HG02885 (cell line): ENCODE measurements around the gene BAIAP3.
"Not testable (repeated sequence)": the region's sequence is repeated elsewhere in the genome, so short reads cannot be mapped to it uniquely, and the experiment has no call there.

Experiments used
- ATAC-seq: cut with Tn5 transposase; IDR thresholded peaks from one replicate; pipeline ENCODE4 v1.9.1; 2021; ENCODE audit warnings: mild to moderate bottlenecking; ENCODE audit not compliant: unreplicated experiment, poor library complexity

Gene BAIAP3

DNA sequence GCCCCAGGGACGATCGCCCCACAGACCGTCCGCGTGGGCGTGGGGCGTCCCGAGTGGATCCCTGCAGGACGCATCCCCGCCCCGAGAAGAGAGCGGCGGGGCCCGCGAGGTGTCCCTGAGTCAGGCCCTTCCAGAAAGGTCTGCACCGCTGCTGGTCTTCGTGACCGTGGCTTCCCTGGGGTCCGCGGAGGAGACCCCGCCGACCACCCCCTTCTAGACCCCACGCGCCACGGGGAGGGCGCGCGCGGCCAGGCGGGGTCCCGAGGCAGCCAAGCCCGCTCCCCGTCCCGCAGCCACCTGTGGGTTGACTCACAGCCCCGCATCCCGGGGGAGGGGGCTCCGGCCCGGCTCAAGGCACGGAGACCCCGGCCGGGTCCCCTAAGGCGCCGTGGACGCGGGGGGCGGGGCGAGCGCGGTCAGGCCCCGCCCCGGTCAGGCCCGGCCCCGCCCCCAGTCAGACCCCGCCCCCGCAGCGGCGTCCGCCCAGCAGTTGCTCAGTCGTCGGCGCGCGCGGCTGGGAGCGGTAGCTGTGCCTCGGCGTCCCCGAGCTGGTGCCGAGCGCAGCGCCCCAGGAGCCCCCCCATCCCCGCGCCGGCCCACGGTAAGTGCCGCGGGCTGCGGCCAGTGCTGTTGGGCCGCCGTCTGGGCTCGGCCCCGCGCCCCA lies at the start of gene BAIAP3:
BAIAP3 (plus strand) TSS at position 497 of the 664 bp plus-strand sequence. CDS start 4,905 bp downstream, outside the sequence.
- peak; percentile 37 for ATAC-seq

- ATAC-seq = no peak
Measured at GRCh38 chr16:1283996-1284616, 49.3 kb upstream of the BAIAP3 start.

DNA sequence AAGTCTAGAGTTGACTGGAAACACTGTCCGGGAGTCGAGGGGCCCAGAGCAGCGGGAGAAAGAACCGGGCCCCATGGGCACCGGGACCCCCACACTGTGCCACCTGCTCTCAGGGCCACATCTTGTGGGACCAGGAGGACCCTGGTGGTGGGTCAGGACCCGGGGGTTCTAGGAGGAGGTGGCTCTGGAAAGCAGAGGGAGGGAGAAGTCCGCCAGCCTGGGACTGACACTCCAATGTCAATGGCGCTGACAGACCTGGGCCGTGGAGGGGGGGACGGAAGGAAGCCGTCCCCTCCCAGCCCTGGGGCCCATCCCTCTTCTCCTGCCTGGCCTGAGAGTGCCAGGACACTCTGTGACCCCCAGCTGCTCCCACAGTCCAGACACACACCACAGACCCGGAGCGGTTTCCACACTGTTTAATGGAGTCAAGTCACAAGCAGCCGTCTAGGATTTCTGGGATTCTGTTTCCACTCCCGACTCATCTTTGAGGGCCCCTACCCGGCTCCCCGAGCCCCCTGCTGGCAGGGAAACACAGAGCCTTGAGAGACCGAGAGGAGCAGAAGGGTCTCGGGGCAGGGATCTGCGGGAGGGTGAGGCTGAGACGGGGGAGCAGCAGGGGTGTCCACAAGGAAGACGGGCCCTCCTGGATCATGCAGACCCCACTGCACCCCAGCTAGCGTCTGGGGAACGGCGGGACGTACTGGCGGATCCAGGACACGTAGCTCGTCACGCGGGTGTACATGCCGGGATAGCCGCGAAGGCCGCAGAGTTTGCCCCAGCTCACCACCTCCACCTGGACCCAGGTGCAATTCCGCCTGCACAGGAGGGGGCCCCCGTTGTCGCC lies 47.6 kb upstream of the BAIAP3 start:
- no peak for ATAC-seq

- ATAC-seq = no peak
Measured at GRCh38 chr16:1286513-1287094, 46.8 kb upstream of the BAIAP3 start.

DNA sequence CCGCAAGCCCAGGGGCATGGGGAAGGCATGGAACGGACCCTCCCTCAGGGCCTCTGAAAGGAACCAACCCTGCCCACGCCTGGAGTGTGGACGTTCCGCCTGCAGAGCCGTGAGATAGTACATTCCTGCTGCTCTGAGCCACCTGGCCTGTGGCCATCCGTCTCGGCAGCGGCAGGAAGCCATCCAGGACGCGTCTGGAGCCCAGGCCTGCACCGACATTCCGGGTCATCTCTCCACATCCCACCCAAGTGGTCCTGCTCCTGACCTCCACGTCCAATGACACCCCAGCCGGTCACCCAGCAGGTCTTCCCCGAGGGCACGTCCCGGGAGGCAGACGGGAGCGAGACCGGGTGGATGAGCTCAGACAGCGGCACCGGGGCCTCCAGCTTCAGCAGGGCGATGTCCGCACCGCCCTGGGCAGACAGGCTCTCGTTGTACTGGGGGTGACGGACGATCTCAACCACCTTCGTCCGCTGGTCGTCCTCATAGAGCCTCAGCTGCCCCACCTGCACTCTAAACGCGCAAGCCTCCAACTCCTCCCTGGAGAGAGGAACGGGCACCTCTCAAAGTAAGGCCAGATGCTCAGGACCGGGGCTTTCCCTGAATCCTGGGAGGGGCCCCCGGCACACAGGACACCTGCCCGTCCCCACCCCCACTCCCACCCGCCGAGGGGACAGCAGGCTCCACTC lies 45.3 kb upstream of the BAIAP3 start:
- ATAC-seq = no peak

DNA sequence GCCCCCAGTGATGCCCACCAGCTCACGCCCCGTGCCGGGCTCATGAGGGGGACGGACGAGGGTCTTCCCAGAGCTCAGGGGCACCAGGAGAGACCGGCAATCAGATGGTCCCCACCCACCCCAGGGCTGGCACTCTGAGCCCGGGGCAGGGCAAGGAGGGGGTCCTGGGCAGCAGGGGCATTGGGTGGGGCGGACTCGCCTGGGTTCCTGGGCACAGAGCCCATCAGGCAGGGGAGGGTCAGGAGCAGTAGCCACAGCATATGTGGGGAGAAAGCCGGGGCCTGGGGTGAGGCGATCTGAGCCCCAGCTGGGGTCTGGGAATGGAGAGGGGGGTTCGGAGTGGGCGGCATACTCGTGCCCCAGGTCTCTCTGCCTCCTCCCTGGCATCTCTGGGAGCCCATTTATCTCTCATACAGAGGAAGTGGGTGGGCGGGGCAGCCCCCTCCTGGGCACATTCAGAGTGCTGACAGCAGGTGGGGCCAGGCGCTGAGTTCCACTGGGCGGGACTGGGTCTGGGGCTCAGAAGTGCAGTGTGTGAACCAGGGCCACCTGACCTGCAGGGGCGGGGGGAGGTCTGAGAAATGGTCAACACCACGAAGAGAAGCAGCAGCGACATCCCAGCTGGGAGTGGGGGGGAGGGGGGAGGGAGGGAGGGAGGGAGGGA lies 44.5 kb upstream of the BAIAP3 start:
- ATAC-seq = no peak

DNA sequence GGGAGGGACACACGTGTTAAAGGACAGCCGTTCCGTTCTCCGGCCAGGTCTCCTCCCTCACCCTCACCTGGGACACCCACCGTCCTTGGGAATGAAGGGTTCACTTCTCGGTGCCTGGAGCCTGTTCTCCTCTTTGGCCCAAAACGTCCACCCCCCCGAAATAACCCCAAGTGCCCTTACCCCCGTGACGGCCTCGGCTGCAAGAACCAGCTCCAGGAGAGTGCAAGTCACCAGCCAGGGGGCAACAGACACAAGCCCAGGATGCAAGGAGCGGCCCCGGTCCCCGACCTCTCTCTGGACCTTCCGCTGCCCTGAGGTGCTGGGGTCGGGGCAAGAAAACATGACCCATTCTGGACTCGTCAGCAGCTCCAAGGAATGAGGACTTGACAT lies 44.0 kb upstream of the BAIAP3 start:
- ATAC-seq = no peak

GRCh38 chr16:1290063-1290501 lies 43.4 kb upstream of the BAIAP3 start:
- ATAC-seq = no peak

DNA sequence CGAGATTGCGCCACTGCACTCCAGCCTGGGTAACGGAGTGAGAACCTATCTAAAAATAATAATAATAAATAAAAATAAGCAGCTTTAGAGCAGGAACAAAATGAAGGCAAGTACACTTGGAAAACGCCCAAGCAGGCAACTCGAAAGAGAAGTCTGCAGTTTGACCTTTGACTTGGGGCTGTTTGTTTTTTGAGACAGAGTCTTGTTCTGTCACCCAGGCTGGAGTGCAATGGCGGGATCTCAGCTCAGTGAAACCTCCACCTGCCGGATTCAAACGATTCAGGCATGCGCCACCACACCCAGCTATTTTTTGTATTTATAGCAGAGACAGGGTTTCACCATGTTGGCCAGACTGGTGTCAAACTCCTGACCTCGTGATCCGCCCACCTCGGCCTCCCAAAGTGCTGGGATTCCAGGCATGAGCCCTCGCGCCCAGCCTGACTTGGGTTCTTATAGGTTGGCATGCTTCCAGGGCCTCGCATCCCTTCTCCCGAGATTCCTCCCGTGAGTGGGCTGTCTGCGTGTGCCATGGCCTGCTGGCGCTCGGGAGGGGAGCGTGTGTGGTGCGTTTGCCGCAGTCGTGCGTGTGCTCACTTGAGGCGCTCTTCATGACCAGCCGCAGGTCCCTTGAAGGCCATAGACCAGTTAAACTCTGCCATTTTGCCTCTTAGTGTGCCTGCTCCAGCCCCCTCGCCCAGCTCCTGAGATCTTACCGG lies 42.4 kb upstream of the BAIAP3 start:
- no peak for ATAC-seq

DNA sequence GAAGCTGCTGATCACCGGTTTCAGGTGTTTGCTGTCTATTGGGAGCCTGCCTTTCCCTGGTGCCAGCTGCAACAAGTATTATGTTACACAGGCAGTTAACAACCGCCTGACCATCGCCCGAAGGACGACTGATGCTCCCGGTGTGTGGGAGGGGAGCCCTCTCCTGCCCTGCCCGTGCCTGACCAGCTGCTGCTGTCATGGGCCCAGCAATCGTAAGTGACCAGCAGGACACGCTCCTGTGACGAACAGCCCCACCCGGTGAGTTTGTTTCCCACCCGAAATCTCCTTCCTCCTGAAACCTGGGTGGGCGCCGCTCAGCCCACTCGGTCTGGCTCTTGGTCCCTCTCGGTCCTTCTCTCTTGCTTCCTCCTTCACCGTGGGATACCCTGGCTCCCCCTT lies 41.9 kb upstream of the BAIAP3 start:
- ATAC-seq = no peak

GRCh38 chr16:1292208-1292607 lies 41.2 kb upstream of the BAIAP3 start:
- not testable (repeated sequence) for ATAC-seq

- not testable (repeated sequence) for ATAC-seq
Measured at GRCh38 chr16:1292808-1293207, 40.6 kb upstream of the BAIAP3 start.

DNA sequence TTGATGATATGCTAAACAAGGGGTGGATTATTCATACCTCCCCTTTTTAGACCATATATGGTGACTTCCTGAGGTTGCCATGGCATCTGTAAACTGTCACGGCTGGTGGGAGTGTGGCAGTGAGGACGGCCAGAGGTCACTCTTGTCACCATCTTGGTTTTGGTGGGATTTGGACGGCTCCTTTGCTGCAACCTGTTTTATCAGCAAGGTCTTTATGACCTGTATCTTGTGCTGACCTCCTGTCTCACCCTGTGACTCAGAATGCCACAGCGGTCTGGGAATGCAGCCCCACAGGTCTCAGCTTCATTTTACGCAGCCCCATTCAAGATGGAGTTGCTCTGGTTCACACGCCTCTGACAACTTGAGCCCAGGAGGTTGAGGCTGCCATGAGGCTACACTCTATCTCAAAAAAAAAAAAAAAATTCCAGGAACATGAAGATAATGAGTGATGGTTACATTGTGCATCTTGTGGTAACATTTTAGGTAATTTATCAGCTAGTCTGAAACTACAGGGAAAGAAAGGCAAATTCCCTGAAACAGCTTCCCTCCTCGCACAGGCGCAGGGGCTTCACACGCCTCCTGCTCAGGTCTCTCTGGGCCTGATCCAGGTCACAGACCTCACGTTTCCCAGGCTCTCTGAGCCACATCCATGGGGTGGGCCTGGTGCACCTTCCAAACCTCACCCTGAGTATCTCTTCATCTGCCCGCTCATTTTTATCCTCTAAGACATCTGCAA lies 39.4 kb upstream of the BAIAP3 start:
- no peak for ATAC-seq

DNA sequence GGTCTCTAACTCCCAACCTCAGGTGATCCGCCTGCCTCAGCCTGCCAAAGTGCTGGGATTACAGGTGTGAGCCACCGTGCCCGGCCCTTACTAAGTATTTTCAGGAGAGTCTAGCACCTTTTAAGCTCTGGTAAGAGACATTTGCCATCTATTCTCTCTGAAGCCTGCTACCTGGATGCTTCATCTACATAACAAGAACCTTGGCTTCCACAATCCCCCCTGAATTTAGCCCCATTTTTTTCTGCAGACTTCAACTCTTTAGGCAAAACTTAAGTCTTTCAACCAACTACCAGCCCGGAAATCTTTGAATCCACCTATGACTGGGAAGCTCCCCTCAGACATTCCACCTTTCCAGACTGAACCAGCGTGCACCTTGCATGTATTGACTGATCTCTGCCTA lies 38.0 kb upstream of the BAIAP3 start:
- no peak for ATAC-seq

- not testable (repeated sequence) for ATAC-seq
Measured at GRCh38 chr16:1296688-1297017, 36.8 kb upstream of the BAIAP3 start.

DNA sequence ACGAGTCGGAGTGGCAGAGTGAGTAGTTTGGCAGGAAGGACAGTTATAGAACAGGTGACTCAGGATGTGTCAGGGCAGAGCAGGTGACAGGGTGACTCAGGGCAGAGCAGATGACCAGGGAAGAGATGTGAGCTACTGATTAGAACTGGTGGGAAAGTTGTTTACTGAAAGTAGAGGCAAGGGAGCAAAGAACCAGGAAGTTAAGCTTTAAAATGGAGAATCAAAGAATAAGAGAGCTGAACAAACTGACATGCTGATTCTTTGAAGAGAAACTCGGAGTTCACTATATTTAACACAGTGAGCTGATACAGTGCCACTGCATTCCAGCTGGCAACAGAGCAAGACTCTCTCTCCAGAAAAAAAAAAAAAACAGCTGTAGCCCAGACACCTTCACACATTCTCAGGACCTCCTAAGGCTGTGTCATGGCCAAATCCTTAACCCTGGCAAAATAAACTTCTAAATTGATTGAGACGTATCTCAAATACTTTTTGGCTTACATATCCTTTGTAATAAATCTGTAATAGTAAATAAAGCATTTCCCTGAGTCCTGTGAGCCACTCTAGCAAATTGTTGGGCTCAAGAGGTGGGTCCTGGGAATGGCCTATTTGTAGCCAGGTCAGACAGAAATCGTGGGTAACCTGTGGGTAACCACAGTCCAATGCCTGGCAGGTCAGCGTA lies 36.3 kb upstream of the BAIAP3 start:
- ATAC-seq = no peak

- ATAC-seq = no peak
Measured at GRCh38 chr16:1298406-1298805, 35.0 kb upstream of the BAIAP3 start.
